ENCODE results near the gene GTF3C5. TPM values are rescaled to one million over a fixed set of nuclear protein-coding genes. Genes with fewer than 3 reads are reported as not detected.
A peak's percentile ranks its signal among the peaks of the same experiment; 100 is the strongest.

The GTF3C5 gene
- total and polyA plus RNA-seq, 8 donors = 25.7 to 85.2 (median 45.4) TPM

GRCh38 chr9:133029994-133030316, 842 bp upstream of the GTF3C5 start:
- peaks cover 18 to 55% (median 44%) of the 10 kb centered on the region in 4 donors for H3K4me1 ChIP-seq
- H3K4me3 ChIP-seq = peak overlapping the region; percentile 69 to 94 (median 84)
- peaks cover 0 to 13% (median 4%) of the 10 kb centered on the region in 4 donors for H3K36me3 ChIP-seq
- no peaks in the 10 kb centered on the region for H3K27me3 ChIP-seq
- H3K9me3 ChIP-seq = no peaks in the 10 kb centered on the region
- no peak for DNase-seq
- peak overlapping the region; percentile 71 to 97 (median 91) for H3K27ac ChIP-seq
- TF ChIP-seq EP300 (IDR thresholded peaks at IDR 0.05) = no peak
- TF ChIP-seq, protein P1, sequence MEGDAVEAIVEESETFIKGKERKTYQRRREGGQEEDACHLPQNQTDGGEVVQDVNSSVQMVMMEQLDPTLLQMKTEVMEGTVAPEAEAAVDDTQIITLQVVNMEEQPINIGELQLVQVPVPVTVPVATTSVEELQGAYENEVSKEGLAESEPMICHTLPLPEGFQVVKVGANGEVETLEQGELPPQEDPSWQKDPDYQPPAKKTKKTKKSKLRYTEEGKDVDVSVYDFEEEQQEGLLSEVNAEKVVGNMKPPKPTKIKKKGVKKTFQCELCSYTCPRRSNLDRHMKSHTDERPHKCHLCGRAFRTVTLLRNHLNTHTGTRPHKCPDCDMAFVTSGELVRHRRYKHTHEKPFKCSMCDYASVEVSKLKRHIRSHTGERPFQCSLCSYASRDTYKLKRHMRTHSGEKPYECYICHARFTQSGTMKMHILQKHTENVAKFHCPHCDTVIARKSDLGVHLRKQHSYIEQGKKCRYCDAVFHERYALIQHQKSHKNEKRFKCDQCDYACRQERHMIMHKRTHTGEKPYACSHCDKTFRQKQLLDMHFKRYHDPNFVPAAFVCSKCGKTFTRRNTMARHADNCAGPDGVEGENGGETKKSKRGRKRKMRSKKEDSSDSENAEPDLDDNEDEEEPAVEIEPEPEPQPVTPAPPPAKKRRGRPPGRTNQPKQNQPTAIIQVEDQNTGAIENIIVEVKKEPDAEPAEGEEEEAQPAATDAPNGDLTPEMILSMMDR (IDR thresholded peaks at IDR 0.05) = no peak
- TF ChIP-seq POLR2A (IDR thresholded peaks at IDR 0.05) = no peak
- intact Hi-C loops (cut with DNase I; ENCODE audit: low total_unique reads) = no loop called here
- WGBS, 5 donors = 0 to 1% (median 0%) methylated on average over 11 to 28 of the region's 28 CpGs

- WGBS, 5 donors = 0 to 2% (median 1%) methylated on average over 16 of the region's 16 CpGs
- intact Hi-C loops (cut with DNase I; ENCODE audit: low total_unique reads) = no loop called here
- Histone ChIP-seq H3K36me3 (peaks cover 0 to 13% (median 4%) of the 10 kb centered on the region in 4 donors), H3K9me3 (no peaks in the 10 kb centered on the region), H3K27me3 (no peaks in the 10 kb centered on the region), H3K4me3 (peak overlapping the region; percentile 69 to 94 (median 84)), H3K27ac (peak overlapping the region; percentile 89 to 97 (median 94)), H3K4me1 (peaks cover 18 to 65% (median 48%) of the 10 kb centered on the region in 4 donors)
- no peak for TF ChIP-seq POLR2AphosphoS5 (IDR thresholded peaks at IDR 0.05)
- TF ChIP-seq, protein P1 (IDR thresholded peaks at IDR 0.05) = no peak
- TF ChIP-seq EP300 (IDR thresholded peaks at IDR 0.05) = no peak
- TF ChIP-seq POLR2A (IDR thresholded peaks at IDR 0.05) = no peak
- no peak for DNase-seq
These were observed 279 bp downstream of the GTF3C5 start for GRCh38 chr9:133031130-133031422.

- WGBS, 5 donors = 58 to 66% (median 60%) methylated on average over 10 of the region's 10 CpGs
- DNase-seq = no peak
- intact Hi-C loops (cut with DNase I; ENCODE audit: low total_unique reads) = no loop called here
- no peaks in the 10 kb centered on the region for H3K27me3 ChIP-seq
- peaks cover 18 to 65% (median 48%) of the 10 kb centered on the region in 4 donors for H3K4me1 ChIP-seq
- H3K27ac ChIP-seq = peak overlapping the region in 4 of 5 donors; percentile 89 to 97 (median 92)
- TF ChIP-seq POLR2AphosphoS5 (IDR thresholded peaks at IDR 0.05) (no peak), POLR2A (IDR thresholded peaks at IDR 0.05) (no peak), EP300 (IDR thresholded peaks at IDR 0.05) (no peak)
- TF ChIP-seq, protein P1 (IDR thresholded peaks at IDR 0.05) = no peak
- peaks cover 0 to 13% (median 5%) of the 10 kb centered on the region in 4 donors for H3K36me3 ChIP-seq
- no peaks in the 10 kb centered on the region for H3K9me3 ChIP-seq
- peak overlapping the region; percentile 69 to 94 (median 84) for H3K4me3 ChIP-seq
These were observed 707 bp downstream of the GTF3C5 start for GRCh38 chr9:133031496-133031911.

- Histone ChIP-seq H3K9me3 (no peaks in the 10 kb centered on the region), H3K4me1 (peaks cover 18 to 65% (median 48%) of the 10 kb centered on the region in 4 donors), H3K27ac (no peak overlapping the region), H3K27me3 (no peaks in the 10 kb centered on the region), H3K4me3 (peak overlapping the region in 2 of 4 donors; percentile 69 to 92), H3K36me3 (peaks cover 0 to 13% (median 6%) of the 10 kb centered on the region in 4 donors)
- intact Hi-C loops (cut with DNase I; ENCODE audit: low total_unique reads) = no loop called here
- TF ChIP-seq, protein P1 (IDR thresholded peaks at IDR 0.05) = no peak
- TF ChIP-seq POLR2AphosphoS5 (IDR thresholded peaks at IDR 0.05) (no peak), EP300 (IDR thresholded peaks at IDR 0.05) (no peak)
- DNase-seq = no peak
- WGBS, 5 donors = 77 to 88% (median 84%) methylated on average over 10 of the region's 10 CpGs
These were observed 1.4 kb downstream of the GTF3C5 start for GRCh38 chr9:133032171-133032570.

Measured in stomach (tissue), 9 donors.